ENCODE measurements around the gene ACP3. TPM values are rescaled to one million over a fixed set of nuclear protein-coding genes. Genes with fewer than 3 reads are reported as not detected.

ACP3 gene
- total RNA-seq, 1 experiment from 2014 or later = 0.82 TPM

DNA sequence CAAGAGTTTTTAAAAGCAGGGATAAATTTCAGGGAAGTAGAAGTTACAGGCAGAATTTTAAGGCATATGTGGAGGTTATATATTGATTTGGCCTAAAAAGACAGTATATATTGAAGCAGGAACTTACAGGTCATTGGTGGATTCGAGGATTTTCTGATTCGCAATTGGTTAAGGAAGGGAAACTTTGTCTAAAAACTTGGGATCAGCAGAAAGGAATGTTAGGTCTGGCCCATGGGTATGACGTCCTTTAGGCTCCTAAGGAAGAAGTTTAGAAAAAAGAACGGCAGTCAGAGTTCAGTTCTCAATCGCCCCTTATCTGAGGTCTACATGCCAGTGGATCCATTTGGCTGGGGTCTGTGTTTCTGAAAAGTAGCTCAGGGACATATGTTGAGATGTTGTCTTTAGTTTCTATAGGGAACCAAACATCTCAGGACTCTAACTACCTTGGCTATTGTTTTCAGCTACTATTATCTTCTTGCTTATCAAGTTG, 33.2 kb upstream of the ACP3 start:
- ChIA-PET POLR2A (no interaction called here), CTCF (no interaction called here)
- Histone ChIP-seq H3K9me3 (peaks cover 11% of the 10 kb centered on the region), H3K4me1 (peaks cover 32% of the 10 kb centered on the region), H3K4me3 (ENCODE audit: low read depth, low read length) (no peak overlapping the region), H3K27me3 (replicated peaks; ENCODE audit: control insufficient read depth, insufficient read depth, low read length) (no peaks in the 10 kb centered on the region), H3K36me3 (ENCODE audit: control insufficient read depth, insufficient read depth, low read length) (no peaks in the 10 kb centered on the region)
- Mint-ChIP-seq H3K36me3 (ENCODE audit: insufficient read depth, unreplicated experiment) (peaks cover 14% of the 10 kb centered on the region), H3K4me3 (ENCODE audit: unreplicated experiment) (no peak overlapping the region), H3K27me3 (ENCODE audit: insufficient read depth, unreplicated experiment) (no peaks in the 10 kb centered on the region), H3K4me1 (ENCODE audit: low read depth, unreplicated experiment) (peaks cover 28% of the 10 kb centered on the region), H3K27ac (ENCODE audit: unreplicated experiment) (peak overlapping the region; percentile 10), H3K9me3 (ENCODE audit: unreplicated experiment) (peaks cover 31% of the 10 kb centered on the region)
- intact Hi-C loops (cut with micrococcal nuclease; ENCODE audit: unreplicated experiment) = no loop called here
- BruUV-seq (replicated peaks) = no TSS peak
- TF ChIP-seq, protein P1, sequence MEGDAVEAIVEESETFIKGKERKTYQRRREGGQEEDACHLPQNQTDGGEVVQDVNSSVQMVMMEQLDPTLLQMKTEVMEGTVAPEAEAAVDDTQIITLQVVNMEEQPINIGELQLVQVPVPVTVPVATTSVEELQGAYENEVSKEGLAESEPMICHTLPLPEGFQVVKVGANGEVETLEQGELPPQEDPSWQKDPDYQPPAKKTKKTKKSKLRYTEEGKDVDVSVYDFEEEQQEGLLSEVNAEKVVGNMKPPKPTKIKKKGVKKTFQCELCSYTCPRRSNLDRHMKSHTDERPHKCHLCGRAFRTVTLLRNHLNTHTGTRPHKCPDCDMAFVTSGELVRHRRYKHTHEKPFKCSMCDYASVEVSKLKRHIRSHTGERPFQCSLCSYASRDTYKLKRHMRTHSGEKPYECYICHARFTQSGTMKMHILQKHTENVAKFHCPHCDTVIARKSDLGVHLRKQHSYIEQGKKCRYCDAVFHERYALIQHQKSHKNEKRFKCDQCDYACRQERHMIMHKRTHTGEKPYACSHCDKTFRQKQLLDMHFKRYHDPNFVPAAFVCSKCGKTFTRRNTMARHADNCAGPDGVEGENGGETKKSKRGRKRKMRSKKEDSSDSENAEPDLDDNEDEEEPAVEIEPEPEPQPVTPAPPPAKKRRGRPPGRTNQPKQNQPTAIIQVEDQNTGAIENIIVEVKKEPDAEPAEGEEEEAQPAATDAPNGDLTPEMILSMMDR (IDR thresholded peaks at IDR 0.05; ENCODE audit: insufficient read depth in 1 of 2, low read depth in 1 of 2, low read length in 1 of 2, severe bottlenecking in 1 of 2, unreplicated experiment in 1 of 2) = no peak
- DNase-seq = no peak

DNA sequence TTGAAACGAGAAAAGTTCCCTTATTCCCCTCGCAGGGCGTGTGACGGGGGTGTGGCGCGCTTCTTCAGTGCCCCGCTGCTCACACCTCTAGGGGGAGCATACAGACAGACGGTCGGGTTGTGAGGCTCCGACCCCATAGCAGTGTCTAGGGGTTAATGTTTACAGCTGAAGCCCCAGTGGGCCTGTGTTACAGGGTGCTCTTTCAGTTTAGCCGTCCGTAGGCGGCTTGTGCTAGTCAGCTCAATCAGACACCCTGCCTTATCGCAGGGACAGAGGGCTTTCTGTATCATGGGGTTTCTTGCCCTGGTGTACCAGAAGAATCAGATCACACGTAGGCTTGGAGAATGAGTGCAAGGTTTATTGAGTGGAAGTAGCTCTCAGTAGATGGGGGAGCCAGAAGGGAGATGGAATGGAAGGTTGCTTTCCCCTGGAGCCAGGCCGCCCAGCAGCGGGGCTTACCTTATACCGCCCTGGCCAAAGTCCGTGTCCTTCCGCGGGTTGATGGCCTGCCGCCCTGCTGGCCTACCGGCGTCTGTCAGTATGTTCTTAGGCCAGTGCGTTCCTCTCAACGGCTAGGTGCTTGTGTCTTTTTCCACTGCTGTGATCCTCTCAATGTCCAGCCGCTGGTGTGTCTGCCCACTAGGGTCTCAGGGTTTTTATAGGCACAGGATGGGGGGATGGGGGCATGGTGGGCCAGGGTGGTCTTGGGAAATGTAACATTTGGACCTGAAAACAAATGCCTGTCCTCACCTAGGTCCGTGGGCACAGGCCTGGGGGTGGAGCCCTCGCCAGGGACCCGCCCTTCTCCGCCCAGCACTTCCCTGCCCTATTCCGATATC, 32.2 kb upstream of the ACP3 start:
- Mint-ChIP-seq H3K9me3 (ENCODE audit: unreplicated experiment) (peaks cover 40% of the 10 kb centered on the region), H3K36me3 (ENCODE audit: insufficient read depth, unreplicated experiment) (peaks cover 14% of the 10 kb centered on the region), H3K4me1 (ENCODE audit: low read depth, unreplicated experiment) (peaks cover 35% of the 10 kb centered on the region), H3K27ac (ENCODE audit: unreplicated experiment) (no peak overlapping the region), H3K4me3 (ENCODE audit: unreplicated experiment) (no peak overlapping the region), H3K27me3 (ENCODE audit: insufficient read depth, unreplicated experiment) (no peaks in the 10 kb centered on the region)
- ChIA-PET CTCF (no interaction called here), POLR2A (no interaction called here)
- TF ChIP-seq, protein P1 (IDR thresholded peaks at IDR 0.05; ENCODE audit: insufficient read depth in 1 of 2, low read depth in 1 of 2, low read length in 1 of 2, severe bottlenecking in 1 of 2, unreplicated experiment in 1 of 2) = no peak
- H3K36me3 ChIP-seq (ENCODE audit: control insufficient read depth, insufficient read depth, low read length) = no peaks in the 10 kb centered on the region
- intact Hi-C loops (cut with micrococcal nuclease; ENCODE audit: unreplicated experiment) = no loop called here
- H3K27me3 ChIP-seq (replicated peaks; ENCODE audit: control insufficient read depth, insufficient read depth, low read length) = no peaks in the 10 kb centered on the region
- no peak for DNase-seq
- H3K4me1 ChIP-seq = peaks cover 32% of the 10 kb centered on the region
- H3K9me3 ChIP-seq = peaks cover 11% of the 10 kb centered on the region
- no TSS peak for BruUV-seq (replicated peaks)
- H3K4me3 ChIP-seq (ENCODE audit: low read depth, low read length) = no peak overlapping the region

DNA sequence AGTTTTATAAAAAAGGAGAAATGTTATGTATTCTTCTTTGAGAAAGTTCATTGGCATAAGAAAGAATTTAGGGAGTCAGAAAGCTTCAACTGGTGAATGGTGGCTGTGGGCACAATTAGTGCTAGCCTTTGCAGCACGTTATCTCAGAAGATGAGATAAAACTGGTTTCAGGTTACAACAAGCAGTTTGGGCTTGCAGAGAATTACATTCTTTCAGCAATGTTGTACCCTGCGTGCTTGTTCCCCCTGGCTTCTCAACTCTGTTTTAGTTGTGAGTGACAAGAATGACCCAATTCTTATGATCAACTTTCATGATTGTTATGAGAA, 31.6 kb upstream of the ACP3 start:
- Histone ChIP-seq H3K4me1 (peaks cover 32% of the 10 kb centered on the region), H3K36me3 (ENCODE audit: control insufficient read depth, insufficient read depth, low read length) (no peaks in the 10 kb centered on the region), H3K4me3 (ENCODE audit: low read depth, low read length) (no peak overlapping the region), H3K9me3 (peaks cover 10% of the 10 kb centered on the region), H3K27me3 (replicated peaks; ENCODE audit: control insufficient read depth, insufficient read depth, low read length) (no peaks in the 10 kb centered on the region)
- POLR2A ChIA-PET = no interaction called here
- intact Hi-C loops (cut with micrococcal nuclease; ENCODE audit: unreplicated experiment) = no loop called here
- Mint-ChIP-seq H3K27ac (ENCODE audit: unreplicated experiment) (no peak overlapping the region), H3K9me3 (ENCODE audit: unreplicated experiment) (peaks cover 41% of the 10 kb centered on the region), H3K4me3 (ENCODE audit: unreplicated experiment) (no peak overlapping the region), H3K27me3 (ENCODE audit: insufficient read depth, unreplicated experiment) (no peaks in the 10 kb centered on the region), H3K4me1 (ENCODE audit: low read depth, unreplicated experiment) (peaks cover 35% of the 10 kb centered on the region), H3K36me3 (ENCODE audit: insufficient read depth, unreplicated experiment) (peaks cover 14% of the 10 kb centered on the region)
- peak in 1 of 2 experiments; percentile 37 for DNase-seq
- TF ChIP-seq, protein P1 (IDR thresholded peaks at IDR 0.05; ENCODE audit: insufficient read depth in 1 of 2, low read depth in 1 of 2, low read length in 1 of 2, severe bottlenecking in 1 of 2, unreplicated experiment in 1 of 2) = no peak
- CTCF ChIA-PET = no interaction called here
- no TSS peak for BruUV-seq (replicated peaks)
